GOT3 (cell line): ENCODE results near the gene HUS1.
"Not testable (repeated sequence)": the region's sequence is repeated elsewhere in the genome, so short reads cannot be mapped to it uniquely, and the experiment has no call there.

ENCODE experiments used
- DNase-seq: peaks from one replicate; lab custom pipeline; 2025; ENCODE audit warnings: mixed read lengths; lab: John Stamatoyannopoulos, UW

The HUS1 gene

GRCh38 chr7:47923081-47923875, 56.1 kb downstream of the HUS1 start:
- DNase-seq: not testable (repeated sequence)

- not testable (repeated sequence) for DNase-seq
These were observed 62.9 kb downstream of the HUS1 start for GRCh38 chr7:47916514-47916913.

GRCh38 chr7:47915616-47915976, 63.8 kb downstream of the HUS1 start:
- no peak for DNase-seq

- DNase-seq: no peak
These were observed 64.4 kb downstream of the HUS1 start for GRCh38 chr7:47914717-47915615.
